ENCODE measurements around the gene STXBP6. TPM values are rescaled to one million over a fixed set of nuclear protein-coding genes. Genes with fewer than 3 reads are reported as not detected.

STXBP6 gene
- total and polyA plus RNA-seq, 9 donors = 1.0 to 9.3 (median 5.5) TPM

- WGBS, 3 donors = 9 to 12% (median 10%) methylated on average over 1 of the region's 1 CpG
- H3K27me3 ChIP-seq = no peaks in the 10 kb centered on the region
- H3K9me3 ChIP-seq = no peaks in the 10 kb centered on the region
- H3K4me3 ChIP-seq = no peak overlapping the region
- H3K36me3 ChIP-seq = no peaks in the 10 kb centered on the region
- no peak overlapping the region for H3K27ac ChIP-seq
- DNase-seq = no peak
- intact Hi-C loops (cut with DNase I) = no loop called here
- TF ChIP-seq CTCF (IDR thresholded peaks at IDR 0.05) (no peak), EP300 (IDR thresholded peaks at IDR 0.05) (no peak), POLR2A (IDR thresholded peaks at IDR 0.05) (no peak)
- no peaks in the 10 kb centered on the region for H3K4me1 ChIP-seq (ENCODE audit: insufficient read depth)
These were observed 114.2 kb downstream of the STXBP6 start for GRCh38 chr14:24935796-24936195.

- no peak for DNase-seq
- Histone ChIP-seq H3K27ac (no peak overlapping the region), H3K4me3 (no peak overlapping the region), H3K27me3 (no peaks in the 10 kb centered on the region), H3K36me3 (no peaks in the 10 kb centered on the region), H3K4me1 (ENCODE audit: insufficient read depth) (no peaks in the 10 kb centered on the region), H3K9me3 (no peaks in the 10 kb centered on the region)
- intact Hi-C loops (cut with DNase I) = no loop called here
- WGBS, 3 donors = 10 to 22% (median 16%) methylated on average over 1 of the region's 1 CpG
- TF ChIP-seq EP300 (IDR thresholded peaks at IDR 0.05) = no peak
- no peak for TF ChIP-seq CTCF (IDR thresholded peaks at IDR 0.05)
- no peak for TF ChIP-seq POLR2A (IDR thresholded peaks at IDR 0.05)
These were observed 121.5 kb downstream of the STXBP6 start for GRCh38 chr14:24928386-24928900.

- 38 to 53% (median 38%) methylated on average over 4 of the region's 4 CpGs for WGBS, 3 donors
- DNase-seq = no peak
These were observed 122.1 kb downstream of the STXBP6 start for GRCh38 chr14:24927809-24928208.

GRCh38 chr14:24925771-24926374 lies 124.1 kb downstream of the STXBP6 start:
- WGBS, 3 donors = 88 to 92% (median 91%) methylated on average over 5 of the region's 5 CpGs
- TF ChIP-seq EP300 (IDR thresholded peaks at IDR 0.05) (no peak), CTCF (IDR thresholded peaks at IDR 0.05) (no peak)
- Histone ChIP-seq H3K4me1 (ENCODE audit: insufficient read depth) (no peaks in the 10 kb centered on the region), H3K27ac (no peak overlapping the region), H3K36me3 (no peaks in the 10 kb centered on the region), H3K9me3 (no peaks in the 10 kb centered on the region), H3K4me3 (no peak overlapping the region), H3K27me3 (no peaks in the 10 kb centered on the region)
- intact Hi-C loops (cut with DNase I) = no loop called here
- DNase-seq = no peak

More at GRCh38 chr14:24927809-24928208, 122.1 kb downstream of the STXBP6 start:
- TF ChIP-seq POLR2A (IDR thresholded peaks at IDR 0.05) (no peak), CTCF (IDR thresholded peaks at IDR 0.05) (no peak), EP300 (IDR thresholded peaks at IDR 0.05) (no peak)
- intact Hi-C loops (cut with DNase I) = no loop called here
- Histone ChIP-seq H3K27ac (no peak overlapping the region), H3K4me3 (no peak overlapping the region), H3K4me1 (ENCODE audit: insufficient read depth) (no peaks in the 10 kb centered on the region), H3K36me3 (no peaks in the 10 kb centered on the region), H3K9me3 (no peaks in the 10 kb centered on the region), H3K27me3 (no peaks in the 10 kb centered on the region)
